NCI-H2196 treated with DMSO at 0.1 percent for 48 hours (cell line): ENCODE data around the gene RAB4B.
"Not testable (repeated sequence)": the region's sequence is repeated elsewhere in the genome, so short reads cannot be mapped to it uniquely, and the experiment has no call there.

Experiments
- DNase-seq: peaks from one replicate; lab custom pipeline; 2025; ENCODE audit not compliant: unreplicated experiment; lab: John Stamatoyannopoulos, UW

RAB4B gene

GRCh38 chr19:40843653-40844052, 65.6 kb downstream of the RAB4B start:
- DNase-seq = not testable (repeated sequence)
